ENCODE measurements around the gene CLN5. TPM values are rescaled to one million over a fixed set of nuclear protein-coding genes. Genes with fewer than 3 reads are reported as not detected.

Gene CLN5
- total and polyA plus RNA-seq, 2 of the 13 experiments (the other 11 are each of a cell fraction or from before 2014, with no cell fraction given) = 10.1 to 13.7 TPM

DNA sequence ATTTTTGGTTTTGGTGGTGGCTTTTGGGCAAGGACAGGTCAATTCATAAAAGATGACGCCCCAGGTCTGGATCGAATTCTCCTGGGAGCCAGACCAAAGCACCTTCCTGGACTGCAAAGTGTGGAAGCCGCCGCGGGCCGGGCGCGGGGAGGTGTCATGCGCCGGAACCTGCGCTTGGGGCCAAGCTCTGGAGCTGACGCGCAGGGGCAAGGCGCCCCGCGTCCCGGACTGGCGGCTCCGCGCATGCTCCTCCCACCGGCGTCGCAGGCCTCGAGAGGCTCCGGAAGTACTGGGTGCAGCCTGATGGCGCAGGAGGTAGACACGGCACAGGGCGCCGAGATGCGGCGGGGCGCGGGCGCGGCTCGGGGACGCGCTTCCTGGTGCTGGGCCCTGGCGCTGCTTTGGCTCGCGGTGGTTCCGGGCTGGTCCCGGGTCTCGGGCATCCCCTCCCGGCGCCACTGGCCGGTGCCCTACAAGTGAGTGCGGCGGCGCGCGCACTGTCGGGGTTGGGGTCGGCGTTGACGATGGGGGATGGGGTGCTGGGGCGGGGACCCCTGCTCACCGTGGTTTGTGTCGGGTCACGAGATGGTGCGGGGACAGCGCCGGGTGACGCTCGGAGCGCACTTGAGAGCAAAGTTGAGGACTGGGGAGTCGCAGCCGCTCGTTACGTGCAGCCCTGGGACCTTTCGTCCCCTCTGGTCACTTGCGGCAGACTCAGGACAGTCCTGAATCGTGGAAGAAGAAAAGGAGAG is at the start of gene CLN5 (continued):
- no peak for TF ChIP-seq FLYWCH1 (CRISPR knock-in tag; IDR thresholded peaks at IDR 0.05)
- no peak for TF ChIP-seq JUN (CRISPR knock-in tag; IDR thresholded peaks at IDR 0.05)
- peak; percentile 89 for TF ChIP-seq NR2C2 (CRISPR knock-in tag; IDR thresholded peaks at IDR 0.05; ENCODE audit: borderline replicate concordance)
- TF ChIP-seq, protein P1, sequence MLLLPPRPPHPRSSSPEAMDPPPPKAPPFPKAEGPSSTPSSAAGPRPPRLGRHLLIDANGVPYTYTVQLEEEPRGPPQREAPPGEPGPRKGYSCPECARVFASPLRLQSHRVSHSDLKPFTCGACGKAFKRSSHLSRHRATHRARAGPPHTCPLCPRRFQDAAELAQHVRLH (CRISPR knock-in tag; IDR thresholded peaks at IDR 0.05; ENCODE audit: borderline replicate concordance, low read depth) = peak; percentile 93; the same call in 1 of the 2 replicates
- no peak for TF ChIP-seq SMAD9 (CRISPR knock-in tag; IDR thresholded peaks at IDR 0.05)
- no peak for TF ChIP-seq ZKSCAN1 (IDR thresholded peaks at IDR 0.05; ENCODE audit: low read length)
- TF ChIP-seq SNRNP70 (IDR thresholded peaks at IDR 0.05; ENCODE audit: low read depth, low read length) = no peak
- TF ChIP-seq ZNF543 (CRISPR knock-in tag; IDR thresholded peaks at IDR 0.05) = peak; percentile 80
- TF ChIP-seq, protein P2, sequence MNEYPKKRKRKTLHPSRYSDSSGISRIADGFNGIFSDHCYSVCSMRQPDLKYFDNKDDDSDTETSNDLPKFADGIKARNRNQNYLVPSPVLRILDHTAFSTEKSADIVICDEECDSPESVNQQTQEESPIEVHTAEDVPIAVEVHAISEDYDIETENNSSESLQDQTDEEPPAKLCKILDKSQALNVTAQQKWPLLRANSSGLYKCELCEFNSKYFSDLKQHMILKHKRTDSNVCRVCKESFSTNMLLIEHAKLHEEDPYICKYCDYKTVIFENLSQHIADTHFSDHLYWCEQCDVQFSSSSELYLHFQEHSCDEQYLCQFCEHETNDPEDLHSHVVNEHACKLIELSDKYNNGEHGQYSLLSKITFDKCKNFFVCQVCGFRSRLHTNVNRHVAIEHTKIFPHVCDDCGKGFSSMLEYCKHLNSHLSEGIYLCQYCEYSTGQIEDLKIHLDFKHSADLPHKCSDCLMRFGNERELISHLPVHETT (CRISPR knock-in tag; conservative IDR thresholded peaks at IDR 0.05) = 0 out of 2 replicates have a peak, but pooled peaks have one; percentile 65
- no peak for TF ChIP-seq TCF7L2 (IDR thresholded peaks at IDR 0.05; ENCODE audit: low read depth, low read length)
- no peak for TF ChIP-seq ZNF781 (CRISPR knock-in tag; IDR thresholded peaks at IDR 0.05; ENCODE audit: borderline replicate concordance, not compliant biosample characterization)
- TF ChIP-seq, protein P3, sequence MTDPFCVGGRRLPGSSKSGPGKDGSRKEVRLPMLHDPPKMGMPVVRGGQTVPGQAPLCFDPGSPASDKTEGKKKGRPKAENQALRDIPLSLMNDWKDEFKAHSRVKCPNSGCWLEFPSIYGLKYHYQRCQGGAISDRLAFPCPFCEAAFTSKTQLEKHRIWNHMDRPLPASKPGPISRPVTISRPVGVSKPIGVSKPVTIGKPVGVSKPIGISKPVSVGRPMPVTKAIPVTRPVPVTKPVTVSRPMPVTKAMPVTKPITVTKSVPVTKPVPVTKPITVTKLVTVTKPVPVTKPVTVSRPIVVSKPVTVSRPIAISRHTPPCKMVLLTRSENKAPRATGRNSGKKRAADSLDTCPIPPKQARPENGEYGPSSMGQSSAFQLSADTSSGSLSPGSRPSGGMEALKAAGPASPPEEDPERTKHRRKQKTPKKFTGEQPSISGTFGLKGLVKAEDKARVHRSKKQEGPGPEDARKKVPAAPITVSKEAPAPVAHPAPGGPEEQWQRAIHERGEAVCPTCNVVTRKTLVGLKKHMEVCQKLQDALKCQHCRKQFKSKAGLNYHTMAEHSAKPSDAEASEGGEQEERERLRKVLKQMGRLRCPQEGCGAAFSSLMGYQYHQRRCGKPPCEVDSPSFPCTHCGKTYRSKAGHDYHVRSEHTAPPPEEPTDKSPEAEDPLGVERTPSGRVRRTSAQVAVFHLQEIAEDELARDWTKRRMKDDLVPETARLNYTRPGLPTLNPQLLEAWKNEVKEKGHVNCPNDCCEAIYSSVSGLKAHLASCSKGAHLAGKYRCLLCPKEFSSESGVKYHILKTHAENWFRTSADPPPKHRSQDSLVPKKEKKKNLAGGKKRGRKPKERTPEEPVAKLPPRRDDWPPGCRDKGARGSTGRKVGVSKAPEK (CRISPR knock-in tag; IDR thresholded peaks at IDR 0.05; ENCODE audit: borderline replicate concordance) = no peak
- TF ChIP-seq, protein P4, sequence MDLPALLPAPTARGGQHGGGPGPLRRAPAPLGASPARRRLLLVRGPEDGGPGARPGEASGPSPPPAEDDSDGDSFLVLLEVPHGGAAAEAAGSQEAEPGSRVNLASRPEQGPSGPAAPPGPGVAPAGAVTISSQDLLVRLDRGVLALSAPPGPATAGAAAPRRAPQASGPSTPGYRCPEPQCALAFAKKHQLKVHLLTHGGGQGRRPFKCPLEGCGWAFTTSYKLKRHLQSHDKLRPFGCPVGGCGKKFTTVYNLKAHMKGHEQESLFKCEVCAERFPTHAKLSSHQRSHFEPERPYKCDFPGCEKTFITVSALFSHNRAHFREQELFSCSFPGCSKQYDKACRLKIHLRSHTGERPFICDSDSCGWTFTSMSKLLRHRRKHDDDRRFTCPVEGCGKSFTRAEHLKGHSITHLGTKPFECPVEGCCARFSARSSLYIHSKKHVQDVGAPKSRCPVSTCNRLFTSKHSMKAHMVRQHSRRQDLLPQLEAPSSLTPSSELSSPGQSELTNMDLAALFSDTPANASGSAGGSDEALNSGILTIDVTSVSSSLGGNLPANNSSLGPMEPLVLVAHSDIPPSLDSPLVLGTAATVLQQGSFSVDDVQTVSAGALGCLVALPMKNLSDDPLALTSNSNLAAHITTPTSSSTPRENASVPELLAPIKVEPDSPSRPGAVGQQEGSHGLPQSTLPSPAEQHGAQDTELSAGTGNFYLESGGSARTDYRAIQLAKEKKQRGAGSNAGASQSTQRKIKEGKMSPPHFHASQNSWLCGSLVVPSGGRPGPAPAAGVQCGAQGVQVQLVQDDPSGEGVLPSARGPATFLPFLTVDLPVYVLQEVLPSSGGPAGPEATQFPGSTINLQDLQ (CRISPR knock-in tag; IDR thresholded peaks at IDR 0.05) = peak; percentile 80
- TF ChIP-seq HCFC1 (IDR thresholded peaks at IDR 0.05; ENCODE audit: low read depth, low read length) = peak; percentile 63

All from HepG2 (cell line).